HG02588 (cell line): ENCODE results near the gene AP1S3.
"Not testable (repeated sequence)": the region's sequence is repeated elsewhere in the genome, so short reads cannot be mapped to it uniquely, and the experiment has no call there.

ENCODE experiments used
- ATAC-seq: cut with Tn5 transposase; IDR thresholded peaks from one replicate; pipeline ENCODE4 v1.9.1; 2021; ENCODE audit warnings: mild to moderate bottlenecking, moderate library complexity; ENCODE audit not compliant: unreplicated experiment

The AP1S3 gene

GRCh38 chr2:223811757-223812156 lies 25.6 kb downstream of the AP1S3 start:
- no peak for ATAC-seq

- ATAC-seq = no peak
These were observed 32.4 kb downstream of the AP1S3 start for GRCh38 chr2:223805008-223805407.

- ATAC-seq = no peak
These were observed 35.6 kb downstream of the AP1S3 start for GRCh38 chr2:223801736-223802135.

GRCh38 chr2:223800908-223801307 lies 36.5 kb downstream of the AP1S3 start:
- ATAC-seq = no peak

- ATAC-seq = peak; percentile 98
These were observed 39.3 kb downstream of the AP1S3 start for GRCh38 chr2:223797811-223798721.

GRCh38 chr2:223797037-223797436 lies 40.3 kb downstream of the AP1S3 start:
- ATAC-seq = no peak

GRCh38 chr2:223789423-223789822 lies 48.0 kb downstream of the AP1S3 start:
- no peak for ATAC-seq

- ATAC-seq = no peak
These were observed 48.6 kb downstream of the AP1S3 start for GRCh38 chr2:223788826-223789225.

GRCh38 chr2:223788106-223788505 lies 49.3 kb downstream of the AP1S3 start:
- not testable (repeated sequence) for ATAC-seq

GRCh38 chr2:223787358-223787757 lies 50.0 kb downstream of the AP1S3 start:
- ATAC-seq = no peak

GRCh38 chr2:223786943-223787342 lies 50.4 kb downstream of the AP1S3 start:
- ATAC-seq = no peak

- no peak for ATAC-seq
These were observed 51.1 kb downstream of the AP1S3 start for GRCh38 chr2:223786236-223786635.

GRCh38 chr2:223784221-223784772 lies 53.1 kb downstream of the AP1S3 start:
- no peak for ATAC-seq

GRCh38 chr2:223782629-223783028 lies 54.8 kb downstream of the AP1S3 start:
- ATAC-seq = no peak

- no peak for ATAC-seq
These were observed 55.8 kb downstream of the AP1S3 start for GRCh38 chr2:223781560-223781959.

GRCh38 chr2:223779877-223780276 lies 57.5 kb downstream of the AP1S3 start:
- ATAC-seq = peak; percentile 40

- ATAC-seq = no peak
These were observed 63.2 kb downstream of the AP1S3 start for GRCh38 chr2:223774193-223774592.

GRCh38 chr2:223772363-223772762 lies 65.0 kb downstream of the AP1S3 start:
- no peak for ATAC-seq

GRCh38 chr2:223771475-223771874 lies 65.9 kb downstream of the AP1S3 start:
- no peak for ATAC-seq

- ATAC-seq = no peak
These were observed 69.2 kb downstream of the AP1S3 start for GRCh38 chr2:223768179-223768578.

GRCh38 chr2:223767341-223767740 lies 70.0 kb downstream of the AP1S3 start:
- ATAC-seq = no peak

GRCh38 chr2:223765221-223765785 lies 72.1 kb downstream of the AP1S3 start:
- ATAC-seq = no peak
